ENCODE results near the gene GOLGA8T.
"Not testable (repeated sequence)": the region's sequence is repeated elsewhere in the genome, so short reads cannot be mapped to it uniquely, and the experiment has no call there.

Gene GOLGA8T

GRCh38 chr15:30192119-30192745 lies 57.4 kb downstream of the GOLGA8T start:
- DNase-seq = not testable (repeated sequence)

GRCh38 chr15:30192892-30193291 lies 58.0 kb downstream of the GOLGA8T start:
- not testable (repeated sequence) for DNase-seq

Measured in NCI-H226 (cell line).